K562 (cell line): ENCODE results near the gene CARS2. TPM values are rescaled to one million over a fixed set of nuclear protein-coding genes. Genes with fewer than 3 reads are reported as not detected.

Experiments
- ATAC-seq: fragments of 200-7000 bp; cut with Tn5 transposase; 3 replicates; pipeline ENCODE4 v1.9.1; 2020; ENCODE audit warnings: moderate library complexity
- BruUV-seq: library from RNA; stranded (reverse); fragments of 400-500 nt; replicated peaks from 2 replicates; lab custom pipeline; 2021; lab: Mats Ljungman, UMichigan
- CTCF ChIA-PET: fragments of 300-600 bp; formaldehyde crosslinking; extraction: SDS; loops from one replicate; lab custom pipeline; 2021; ENCODE audit warnings: low intra/inter-chr PET ratio; lab: Yijun Ruan, JAX
- POLR2A ChIA-PET: fragments of 300-600, 350-650 bp; sonication (Branson Sonifier 250); formaldehyde crosslinking; extraction: SDS; loops from one replicate; lab custom pipeline; 2021; ENCODE audit warnings: antibody characterized with exemption, inconsistent platforms; lab: Yijun Ruan, JAX
- DNase-seq, 4 experiments: peaks; one replicate each; pipeline versions ENCODE4 v3.0.0 to v3.0.0-alpha.2; 2011 to 2018; ENCODE audit warnings: low spot score in 3 of 4, mixed read lengths in 3 of 4; ENCODE audit errors: extremely low read depth in 1 of 4
- FAIRE-seq: peaks from 2 replicates; lab custom pipeline; 2011; peaks lifted over from hg19 to GRCh38; lab: Jason Lieb, UNC
- H2AFZ ChIP-seq: 2 replicates; pipeline ENCODE4 v1.6.0; 2011; ENCODE audit warnings: low read depth, low read length, control low read depth, inconsistent platforms
- H3K27ac ChIP-seq: fragments of 200-600 bp; 3 replicates; pipeline ENCODE4 v1.8.0; 2011; ENCODE audit warnings: low read depth, mild to moderate bottlenecking, control low read depth, inconsistent platforms, low read length, moderate library complexity, mixed read lengths; ENCODE audit errors: extremely low read depth
- H3K27me3 ChIP-seq, 2 experiments: fragments of 300-600 bp in 1 of 2; 2 replicates in 1 of 2; 3 replicates in 1 of 2; pipeline versions ENCODE4 v1.6.0 to v1.8.0; 2011; ENCODE audit warnings: inconsistent platforms in 2 of 2, low read length in 2 of 2, mild to moderate bottlenecking in 1 of 2, mixed read lengths in 1 of 2, moderate library complexity in 1 of 2; ENCODE audit not compliant: control insufficient read depth in 2 of 2, insufficient read depth in 2 of 2
- H3K36me3 ChIP-seq: fragments of 300-600 bp; 3 replicates; pipeline ENCODE4 v1.8.0; 2011; ENCODE audit warnings: mild to moderate bottlenecking, low read length, inconsistent platforms; ENCODE audit not compliant: control insufficient read depth, insufficient read depth
- H3K4me1 ChIP-seq, 2 experiments: fragments of 200-600 bp in 1 of 2; replicated peaks in 1 of 2; 2 replicates in 1 of 2; 3 replicates in 1 of 2; pipeline versions ENCODE4 v1.5.1 to v1.8.0; 2011; ENCODE audit warnings: inconsistent platforms in 2 of 2, low read length in 2 of 2, mild to moderate bottlenecking in 1 of 2, mixed read lengths in 1 of 2, moderate library complexity in 1 of 2; ENCODE audit not compliant: control insufficient read depth in 2 of 2, insufficient read depth in 2 of 2
- H3K4me2 ChIP-seq: 2 replicates; pipeline ENCODE4 v1.6.1; 2011; ENCODE audit warnings: low read length, control low read depth, inconsistent platforms, mixed read lengths; ENCODE audit not compliant: insufficient read depth
- H3K4me3 ChIP-seq: fragments of 200-600 bp; sonication (generic), shearing (Covaris generic); 2 replicates; pipeline ENCODE4 v1.5.1; 2016; ENCODE audit warnings: control low read depth, inconsistent platforms
- H3K79me2 ChIP-seq: fragments of 200-600 bp; 3 replicates; pipeline ENCODE4 v1.8.0; 2011; ENCODE audit warnings: low read length, inconsistent platforms; ENCODE audit not compliant: control insufficient read depth, insufficient read depth
- H3K9ac ChIP-seq, 2 experiments: 2 replicates each; pipeline versions ENCODE4 v1.6.0 to v1.6.1; 2011; ENCODE audit warnings: low read depth in 2 of 2, low read length in 2 of 2, control low read depth in 1 of 2, inconsistent platforms in 1 of 2, mild to moderate bottlenecking in 1 of 2, mixed read lengths in 1 of 2; ENCODE audit not compliant: insufficient read depth in 1 of 2
- H3K9me1 ChIP-seq: one replicate; pipeline ENCODE4 v1.6.0; 2011; ENCODE audit warnings: inconsistent platforms, mild to moderate bottlenecking, low read length, moderate library complexity; ENCODE audit not compliant: control insufficient read depth, insufficient read depth
- H3K9me3 ChIP-seq: replicated peaks from 2 replicates; pipeline ENCODE4 v1.5.1; 2011; ENCODE audit warnings: low read depth, low read length, inconsistent platforms; ENCODE audit not compliant: control insufficient read depth, insufficient read depth
- H4K20me1 ChIP-seq: replicated peaks from 2 replicates; pipeline ENCODE4 v1.6.1; 2011; ENCODE audit warnings: low read length, inconsistent platforms, mixed read lengths; ENCODE audit not compliant: control insufficient read depth, insufficient read depth
- GATAD2B ChIP-seq: fragments of 450-650 bp; IDR thresholded peaks from 2 replicates; pipeline ENCODE4 v1.6.1; 2017; ENCODE audit warnings: mild to moderate bottlenecking, borderline replicate concordance
- MYNN ChIP-seq, 2 experiments: sonication (generic); formaldehyde crosslinking in 1 of 2; IDR thresholded peaks; 2 replicates each; pipeline versions ENCODE4 v1.5.0 to v1.6.1; 2016 to 2020; ENCODE audit warnings: antibody characterized with exemption in 1 of 2, missing genetic modification reagents in 1 of 2
- POLR2A ChIP-seq: fragments of 450-650 bp; conservative IDR thresholded peaks from 2 replicates; pipeline ENCODE4 v1.6.1; 2016
- POLR2G ChIP-seq: fragments of 200-400 bp; formaldehyde crosslinking; IDR thresholded peaks from 2 replicates; pipeline ENCODE4 v1.6.1; 2017; ENCODE audit warnings: low read depth, mild to moderate bottlenecking, antibody characterized with exemption, low read length, moderate library complexity
- SUPT5H ChIP-seq: fragments of 450-650 bp; IDR thresholded peaks from 2 replicates; pipeline ENCODE4 v1.6.1; 2016
- TCF3 ChIP-seq: sonication (generic); formaldehyde crosslinking; IDR thresholded peaks from 2 replicates; pipeline ENCODE4 v1.4.0; 2020; ENCODE audit warnings: mild to moderate bottlenecking, missing genetic modification reagents
- ZMIZ1 ChIP-seq, 2 experiments: fragments of 150-350 bp in 1 of 2; IDR thresholded peaks; 2 replicates each; pipeline ENCODE4 v1.6.1; 2012 to 2016; ENCODE audit warnings: low read depth in 2 of 2, low read length in 2 of 2, mild to moderate bottlenecking in 1 of 2, moderate library complexity in 1 of 2
- WGBS: fragments of 100-300 bp; shearing (Covaris generic); methylation state at CpG from one replicate; pipeline ENCODE4 v1.1.6; 2016; ENCODE audit warnings: low coverage, mixed read lengths; ENCODE audit not compliant: insufficient coverage; ENCODE audit errors: missing lambda C conversion rate; 5-methylcytosine and 5-hydroxymethylcytosine counted together
- in situ Hi-C: fragments of 300-500 bp; cut with MboI; formaldehyde crosslinking; loops from 4 replicates; pipeline ENCODE4 v1.15.0; 2018; ENCODE audit warnings: inconsistent platforms, mixed read lengths
- intact Hi-C: fragments of 100-400 bp; cut with micrococcal nuclease; formaldehyde crosslinking; loops from 2 replicates; pipeline ENCODE4 v1.14.2; 2022
- polyA plus RNA-seq, 8 experiments: library from polyadenylated mRNA; depleted of rRNA in 4 of 8; stranded (reverse) in 5 of 8; unstranded in 3 of 8; fragments of >200 nt; fragmentation: Nextera tagmentation in 2 of 8; fragmentation: Illumina TruSeq in 1 of 8; extraction: Ambion mirVana in 2 of 8; extraction: Trizol in 1 of 8; gene quantifications; 2 replicates each; pipeline versions ENCODE4 v1.2.1 to v1.2.3, GENCODE V29; 2011 to 2014; ENCODE audit warnings: inconsistent platforms in 1 of 8, missing spikeins in 1 of 8
- total RNA-seq, 7 experiments: library from RNA; depleted of rRNA in 6 of 7; stranded (reverse); fragments of >200 nt in 6 of 7; fragmentation: Illumina TruSeq in 2 of 7; extraction: Trizol in 2 of 7; gene quantifications; 2 replicates each; pipeline versions ENCODE4 v1.2.1 to v1.2.3, GENCODE V29; 2011 to 2021; ENCODE audit warnings: low replicate concordance in 1 of 7

Gene CARS2
- total and polyA plus RNA-seq, 9 of the 15 experiments (the other 6 are each of a cell fraction or from before 2014, with no cell fraction given) = 1.7 to 37.4 (median 30.5) TPM

- Histone ChIP-seq H3K36me3 (peaks cover 80% of the 10 kb centered on the region; the same call in 2 of the 3 replicates), H4K20me1 (no peaks in the 10 kb centered on the region), H3K79me2 (no peaks in the 10 kb centered on the region), H3K9ac (no peak overlapping the region), H3K4me2 (no peak overlapping the region), H3K27me3 (no peaks in the 10 kb centered on the region), H3K4me1 (peaks cover 0 to 10% of the 10 kb centered on the region in 2 experiments; a peak in 2 of 5 replicates), H3K9me3 (no peaks in the 10 kb centered on the region), H3K27ac (no peak overlapping the region), H3K4me3 (no peak overlapping the region), H3K9me1 (no peaks in the 10 kb centered on the region), H2AFZ (no peak overlapping the region)
- DNase-seq = no peak
- intact Hi-C loops = no loop called here
- 91% methylated on average over 18 of the region's 29 CpGs for WGBS
- no TSS peak for BruUV-seq
- ChIA-PET POLR2A (no interaction called here), CTCF (no interaction called here)
- in situ Hi-C loops = no loop called here
- FAIRE-seq = no peak
- TF ChIP-seq TCF3 = no peak
- 0 out of 2 replicates have a peak, but pooled peaks have one; percentile 0 for TF ChIP-seq SUPT5H
- peak; percentile 2; the same call in 1 of the 2 replicates for TF ChIP-seq POLR2G
- no peak for ATAC-seq
These were observed 64.6 kb downstream of the CARS2 start for GRCh38 chr13:110641055-110642015.

GRCh38 chr13:110640591-110641029 lies 65.3 kb downstream of the CARS2 start:
- no peak overlapping the region for H3K4me2 ChIP-seq
- H3K9me3 ChIP-seq = no peaks in the 10 kb centered on the region
- peak overlapping the region in 1 of 2 experiments; percentile 52; a peak in 1 of 4 replicates for H3K9ac ChIP-seq
- intact Hi-C loops = no loop called here
- H3K36me3 ChIP-seq = peaks cover 85% of the 10 kb centered on the region
- no peak overlapping the region for H2AFZ ChIP-seq
- no peaks in the 10 kb centered on the region for H3K27me3 ChIP-seq
- no peak overlapping the region for H3K4me3 ChIP-seq
- BruUV-seq = no TSS peak
- no peak for DNase-seq
- H3K27ac ChIP-seq = no peak overlapping the region
- in situ Hi-C loops = no loop called here
- POLR2A ChIA-PET = interaction anchor here (0.7 to 1.2 kb wide), 2 partner anchors 11 to 72 kb away, joined by 3 read pairs; no protein-coding TSS in a partner anchor
- TF ChIP-seq GATAD2B (no peak), MYNN (IDR thresholded peaks at IDR 0.05) (0 out of 2 replicates have a peak, but pooled peaks have one; percentile 10), MYNN (CRISPR knock-in tag; IDR thresholded peaks at IDR 0.05) (no peak), SUPT5H (0 out of 2 replicates have a peak, but pooled peaks have one; percentile 35), POLR2A (0 out of 2 replicates have a peak, but pooled peaks have one; percentile 40), ZMIZ1 (IDR thresholded peaks at IDR 0.05; ENCODE audit: low read depth in 2 of 2, low read length in 2 of 2) (no peak), POLR2G (peak; percentile 63; the same call in 1 of the 2 replicates)
- TF ChIP-seq, all 486 proteins: peak for 4
- ATAC-seq (no peak), FAIRE-seq (no peak)
- CTCF ChIA-PET = no interaction called here
- Histone ChIP-seq H3K9me1 (no peaks in the 10 kb centered on the region), H3K79me2 (no peaks in the 10 kb centered on the region), H3K4me1 (peaks cover 0 to 10% of the 10 kb centered on the region in 2 experiments; a peak in 2 of 5 replicates), H4K20me1 (no peaks in the 10 kb centered on the region)
- WGBS = 93% methylated on average over 3 of the region's 13 CpGs
